Astrocyte (in vitro differentiated cells and primary cell): ENCODE results near the gene SRPK1. TPM values are rescaled to one million over a fixed set of nuclear protein-coding genes. Genes with fewer than 3 reads are reported as not detected.
A peak's percentile ranks its signal among the peaks of the same experiment; 100 is the strongest.

ENCODE experiments used
- DNase-seq: peaks from one replicate; pipeline ENCODE4 v3.0.0-alpha.2; 2010; ENCODE audit warnings: low read depth
- FAIRE-seq: peaks from 2 replicates; lab custom pipeline; 2011; peaks lifted over from hg19 to GRCh38; lab: Jason Lieb, UNC
- H2AFZ ChIP-seq: 2 replicates; pipeline ENCODE4 v1.6.0; 2012; ENCODE audit warnings: low read depth, low read length, inconsistent platforms
- H3K27ac ChIP-seq: 2 replicates; pipeline ENCODE4 v1.5.1; 2011; ENCODE audit warnings: low read depth, low read length, inconsistent platforms
- H3K27me3 ChIP-seq: 2 replicates; pipeline ENCODE4 v1.6.0; 2011; ENCODE audit warnings: low read length, inconsistent platforms; ENCODE audit not compliant: insufficient read depth
- H3K36me3 ChIP-seq: 2 replicates; pipeline ENCODE4 v1.5.1; 2011; ENCODE audit warnings: low read length, inconsistent platforms; ENCODE audit not compliant: insufficient read depth
- H3K4me1 ChIP-seq: 2 replicates; pipeline ENCODE4 v1.5.1; 2011; ENCODE audit warnings: low read length, inconsistent platforms; ENCODE audit not compliant: insufficient read depth
- H3K4me2 ChIP-seq: 2 replicates; pipeline ENCODE4 v1.6.0; 2012; ENCODE audit warnings: low read length, inconsistent platforms
- H3K4me3 ChIP-seq: 2 replicates; pipeline ENCODE4 v1.5.1; 2011; ENCODE audit warnings: low read depth, mild to moderate bottlenecking, low read length, inconsistent platforms; ENCODE audit not compliant: insufficient read depth
- H3K79me2 ChIP-seq: 2 replicates; pipeline ENCODE4 v1.6.0; 2012; ENCODE audit warnings: mild to moderate bottlenecking, low read length, inconsistent platforms; ENCODE audit not compliant: insufficient read depth
- H3K9ac ChIP-seq: 2 replicates; pipeline ENCODE4 v1.6.0; 2012; ENCODE audit warnings: mild to moderate bottlenecking, low read length, inconsistent platforms
- H3K9me3 ChIP-seq: 2 replicates; pipeline ENCODE4 v1.5.1; 2012; ENCODE audit warnings: low read depth, mild to moderate bottlenecking, low read length, inconsistent platforms; ENCODE audit not compliant: insufficient read depth
- H4K20me1 ChIP-seq: 2 replicates; pipeline ENCODE4 v1.6.0; 2012; ENCODE audit warnings: low read length, inconsistent platforms; ENCODE audit not compliant: insufficient read depth
- H3K27ac Mint-ChIP-seq: one replicate; pipeline ENCODE4 v1.8.0; 2021; ENCODE audit warnings: mild to moderate bottlenecking, mixed read lengths; ENCODE audit not compliant: unreplicated experiment
- H3K27me3 Mint-ChIP-seq: one replicate; pipeline ENCODE4 v1.8.0; 2021; ENCODE audit warnings: low read depth, mixed read lengths; ENCODE audit not compliant: unreplicated experiment
- H3K36me3 Mint-ChIP-seq: one replicate; pipeline ENCODE4 v1.8.0; 2021; ENCODE audit warnings: low read depth, mixed read lengths; ENCODE audit not compliant: unreplicated experiment
- H3K4me1 Mint-ChIP-seq: one replicate; pipeline ENCODE4 v1.8.0; 2021; ENCODE audit warnings: low read depth, mixed read lengths; ENCODE audit not compliant: unreplicated experiment
- H3K4me3 Mint-ChIP-seq: one replicate; pipeline ENCODE4 v1.8.0; 2021; ENCODE audit warnings: mild to moderate bottlenecking, moderate library complexity, mixed read lengths; ENCODE audit not compliant: unreplicated experiment
- H3K9me3 Mint-ChIP-seq: one replicate; pipeline ENCODE4 v1.8.0; 2021; ENCODE audit warnings: mild to moderate bottlenecking, mixed read lengths; ENCODE audit not compliant: unreplicated experiment
- CTCF ChIP-seq: IDR thresholded peaks from 2 replicates; pipeline ENCODE4 v1.5.1; 2011; ENCODE audit warnings: low read depth, mild to moderate bottlenecking, inconsistent platforms, low read length, moderate library complexity; ENCODE audit not compliant: insufficient read depth
- EZH2 ChIP-seq: IDR thresholded peaks from 2 replicates; pipeline ENCODE4 v1.6.1; 2012; ENCODE audit warnings: mild to moderate bottlenecking, low read length, inconsistent platforms; ENCODE audit not compliant: insufficient read depth
- total RNA-seq: library from RNA; stranded (reverse); gene quantifications from 2 replicates; pipeline ENCODE4 v1.2.1, GENCODE V29; 2021

The SRPK1 gene
- total RNA-seq, 1 donor from 2014 or later: 58.6 TPM

- Mint-ChIP-seq H3K27me3 (peaks cover 4% of the 10 kb centered on the region), H3K4me3 (no peak overlapping the region), H3K27ac (no peak overlapping the region), H3K36me3 (no peaks in the 10 kb centered on the region), H3K4me1 (peaks cover 4% of the 10 kb centered on the region), H3K9me3 (peaks cover 2% of the 10 kb centered on the region)
- Histone ChIP-seq H2AFZ (no peak overlapping the region), H3K27ac (no peak overlapping the region), H3K4me3 (no peak overlapping the region), H3K79me2 (peaks cover under 1% of the 10 kb centered on the region), H3K27me3 (no peaks in the 10 kb centered on the region), H3K9me3 (no peaks in the 10 kb centered on the region), H4K20me1 (no peaks in the 10 kb centered on the region), H3K4me1 (no peaks in the 10 kb centered on the region), H3K4me2 (no peak overlapping the region), H3K9ac (no peak overlapping the region), H3K36me3 (no peaks in the 10 kb centered on the region)
- DNase-seq: no peak
- no peak for TF ChIP-seq CTCF
- no peak for TF ChIP-seq EZH2
- FAIRE-seq: no peak
These were observed 5.1 kb upstream of the SRPK1 start for GRCh38 chr6:35925961-35926360.

GRCh38 chr6:35924146-35924545, 3.2 kb upstream of the SRPK1 start:
- Histone ChIP-seq H3K4me3 (no peak overlapping the region), H3K79me2 (peaks cover 16% of the 10 kb centered on the region), H3K9me3 (no peaks in the 10 kb centered on the region), H2AFZ (no peak overlapping the region), H3K27ac (no peak overlapping the region), H3K27me3 (no peaks in the 10 kb centered on the region), H4K20me1 (peaks cover 3% of the 10 kb centered on the region), H3K36me3 (no peaks in the 10 kb centered on the region), H3K4me2 (no peak overlapping the region), H3K4me1 (peaks cover 5% of the 10 kb centered on the region), H3K9ac (no peak overlapping the region)
- no peak for DNase-seq
- peaks cover 2% of the 10 kb centered on the region for H3K9me3 Mint-ChIP-seq
- H3K36me3 Mint-ChIP-seq: no peaks in the 10 kb centered on the region
- no peak overlapping the region for H3K4me3 Mint-ChIP-seq
- no peak overlapping the region for H3K27ac Mint-ChIP-seq
- no peak for TF ChIP-seq EZH2
- TF ChIP-seq CTCF: no peak
- peaks cover 4% of the 10 kb centered on the region for H3K4me1 Mint-ChIP-seq
- no peak for FAIRE-seq
- peaks cover 4% of the 10 kb centered on the region for H3K27me3 Mint-ChIP-seq

- no peak overlapping the region for H3K4me3 ChIP-seq
- no peak overlapping the region for H3K27ac Mint-ChIP-seq
These were observed 1.2 kb upstream of the SRPK1 start for GRCh38 chr6:35922139-35922554.

More at GRCh38 chr6:35922139-35922554, 1.2 kb upstream of the SRPK1 start:
- Histone ChIP-seq H3K4me1 (peaks cover 10% of the 10 kb centered on the region), H3K27me3 (no peaks in the 10 kb centered on the region), H2AFZ (no peak overlapping the region), H3K79me2 (peaks cover 36% of the 10 kb centered on the region), H3K36me3 (no peaks in the 10 kb centered on the region), H3K9me3 (no peaks in the 10 kb centered on the region), H4K20me1 (peaks cover 17% of the 10 kb centered on the region), H3K4me2 (no peak overlapping the region), H3K9ac (no peak overlapping the region), H3K27ac (no peak overlapping the region)
- DNase-seq: no peak
- no peak for FAIRE-seq
- no peaks in the 10 kb centered on the region for H3K36me3 Mint-ChIP-seq
- peak overlapping the region; percentile 91 for H3K4me3 Mint-ChIP-seq
- peaks cover 2% of the 10 kb centered on the region for H3K9me3 Mint-ChIP-seq
- H3K27me3 Mint-ChIP-seq: peaks cover 4% of the 10 kb centered on the region
- TF ChIP-seq EZH2 (no peak), CTCF (no peak)
- peaks cover 14% of the 10 kb centered on the region for H3K4me1 Mint-ChIP-seq
